Tibial artery (tissue), 4 donors: ENCODE data around the gene KRCC1.
"Not testable (repeated sequence)": the region's sequence is repeated elsewhere in the genome, so short reads cannot be mapped to it uniquely, and the experiment has no call there.

ENCODE experiments used
- DNase-seq, 2 donors: peaks; one replicate each; pipeline ENCODE4 v3.0.0-alpha.2; 2019
- H3K27ac ChIP-seq, 2 donors: fragments of 200-600 bp; sonication (generic) in 1 of 2; 1 replicate in 1 of 2; 2 replicates in 1 of 2; pipeline ENCODE4 v1.5.1; 2018 to 2019; ENCODE audit warnings: mild to moderate bottlenecking in 1 of 2
- H3K27me3 ChIP-seq, 2 donors: fragments of 200-600 bp; sonication (generic) in 1 of 2; one replicate each; pipeline versions ENCODE4 v1.5.1 to v1.6.0; 2016 to 2019
- H3K36me3 ChIP-seq, 3 donors: fragments of 200-600 bp; sonication (generic) in 2 of 3; one replicate each; pipeline ENCODE4 v1.5.1; 2016 to 2019; ENCODE audit warnings: mild to moderate bottlenecking in 2 of 3
- H3K4me1 ChIP-seq, 4 donors: fragments of 200-600 bp; sonication (generic) in 2 of 4; 1 replicate in 3 of 4; 2 replicates in 1 of 4; pipeline ENCODE4 v1.5.1; 2016 to 2019
- H3K4me3 ChIP-seq, 2 donors: fragments of 200-600 bp; sonication (generic) in 1 of 2; 1 replicate in 1 of 2; 2 replicates in 1 of 2; pipeline ENCODE4 v1.5.1; 2018 to 2019; ENCODE audit warnings: mild to moderate bottlenecking in 2 of 2
- H3K9me3 ChIP-seq, 3 donors: fragments of 200-600 bp; sonication (generic) in 1 of 3; one replicate each; pipeline ENCODE4 v1.5.1; 2016 to 2019
- CTCF ChIP-seq, 2 experiments: fragments of 200-600 bp in 1 of 2; fragments of 450-650 bp in 1 of 2; IDR thresholded peaks; one replicate each; pipeline ENCODE4 v1.5.1; 2017 to 2019; ENCODE audit warnings: antibody characterized with exemption in 2 of 2, mild to moderate bottlenecking in 1 of 2, moderate library complexity in 1 of 2
- intact Hi-C: fragments of 100-400 bp; cut with DNase I; formaldehyde crosslinking; loops from one replicate; pipeline ENCODE4 v1.15.0; 2023; ENCODE audit warnings: low total_unique reads

The KRCC1 gene

GRCh38 chr2:88006912-88007439 is 48.6 kb downstream of the KRCC1 start:
- no peak for DNase-seq
- no peak for TF ChIP-seq CTCF (IDR thresholded peaks at IDR 0.05)
- Histone ChIP-seq H3K36me3 (no peaks in the 10 kb centered on the region), H3K4me3 (no peak overlapping the region), H3K27ac (no peak overlapping the region), H3K27me3 (no peaks in the 10 kb centered on the region), H3K4me1 (no peaks in the 10 kb centered on the region), H3K9me3 (no peaks in the 10 kb centered on the region)
- intact Hi-C loops: no loop called here

- Histone ChIP-seq H3K27ac (no peak overlapping the region), H3K4me1 (peaks cover 0 to 4% (median 0%) of the 10 kb centered on the region in 4 donors), H3K27me3 (no peaks in the 10 kb centered on the region), H3K9me3 (no peaks in the 10 kb centered on the region), H3K36me3 (no peaks in the 10 kb centered on the region), H3K4me3 (no peak overlapping the region)
- no peak for TF ChIP-seq CTCF (IDR thresholded peaks at IDR 0.05)
- intact Hi-C loops: no loop called here
- no peak for DNase-seq
Measured at GRCh38 chr2:88005776-88006175, 49.8 kb downstream of the KRCC1 start.

- no peak for DNase-seq
- Histone ChIP-seq H3K4me3 (no peak overlapping the region), H3K27ac (no peak overlapping the region), H3K4me1 (peaks cover 0 to 4% (median 0%) of the 10 kb centered on the region in 4 donors), H3K9me3 (no peaks in the 10 kb centered on the region), H3K27me3 (no peaks in the 10 kb centered on the region), H3K36me3 (no peaks in the 10 kb centered on the region)
- TF ChIP-seq CTCF (IDR thresholded peaks at IDR 0.05): no peak
- intact Hi-C loops: no loop called here
Measured at GRCh38 chr2:88003074-88003755, 52.4 kb downstream of the KRCC1 start.

- H3K36me3 ChIP-seq: no peaks in the 10 kb centered on the region
- intact Hi-C loops: no loop called here
- no peak overlapping the region for H3K27ac ChIP-seq
- peaks cover 0 to 4% (median 0%) of the 10 kb centered on the region in 4 donors for H3K4me1 ChIP-seq
- H3K27me3 ChIP-seq: no peaks in the 10 kb centered on the region
- no peak for TF ChIP-seq CTCF (IDR thresholded peaks at IDR 0.05)
- H3K4me3 ChIP-seq: no peak overlapping the region
- H3K9me3 ChIP-seq: no peaks in the 10 kb centered on the region
- DNase-seq: no peak
Measured at GRCh38 chr2:88002359-88002707, 53.2 kb downstream of the KRCC1 start.

- H3K27ac ChIP-seq, H3K9me3 ChIP-seq, H3K4me1 ChIP-seq, DNase-seq, H3K36me3 ChIP-seq, H3K4me3 ChIP-seq, intact Hi-C loops, H3K27me3 ChIP-seq: not testable (repeated sequence)
Measured at GRCh38 chr2:88000474-88000873, 55.1 kb downstream of the KRCC1 start.

GRCh38 chr2:87996570-87996969 is 59.0 kb downstream of the KRCC1 start:
- no peak for DNase-seq
- TF ChIP-seq CTCF (IDR thresholded peaks at IDR 0.05): no peak
- H3K36me3 ChIP-seq: no peaks in the 10 kb centered on the region
- H3K27me3 ChIP-seq: no peaks in the 10 kb centered on the region
- intact Hi-C loops: no loop called here
- H3K27ac ChIP-seq: no peak overlapping the region
- H3K9me3 ChIP-seq: no peaks in the 10 kb centered on the region
- H3K4me3 ChIP-seq: no peak overlapping the region
- H3K4me1 ChIP-seq: peaks cover 0 to under 1% (median 0%) of the 10 kb centered on the region in 4 donors
